LoVo (cell line): ENCODE results near the gene C17orf75.
"Not testable (repeated sequence)": the region's sequence is repeated elsewhere in the genome, so short reads cannot be mapped to it uniquely, and the experiment has no call there.

Source experiments
- DNase-seq: peaks from one replicate; pipeline ENCODE4 v3.0.0-alpha.2; 2016; ENCODE audit warnings: low spot score

C17orf75 gene

DNA sequence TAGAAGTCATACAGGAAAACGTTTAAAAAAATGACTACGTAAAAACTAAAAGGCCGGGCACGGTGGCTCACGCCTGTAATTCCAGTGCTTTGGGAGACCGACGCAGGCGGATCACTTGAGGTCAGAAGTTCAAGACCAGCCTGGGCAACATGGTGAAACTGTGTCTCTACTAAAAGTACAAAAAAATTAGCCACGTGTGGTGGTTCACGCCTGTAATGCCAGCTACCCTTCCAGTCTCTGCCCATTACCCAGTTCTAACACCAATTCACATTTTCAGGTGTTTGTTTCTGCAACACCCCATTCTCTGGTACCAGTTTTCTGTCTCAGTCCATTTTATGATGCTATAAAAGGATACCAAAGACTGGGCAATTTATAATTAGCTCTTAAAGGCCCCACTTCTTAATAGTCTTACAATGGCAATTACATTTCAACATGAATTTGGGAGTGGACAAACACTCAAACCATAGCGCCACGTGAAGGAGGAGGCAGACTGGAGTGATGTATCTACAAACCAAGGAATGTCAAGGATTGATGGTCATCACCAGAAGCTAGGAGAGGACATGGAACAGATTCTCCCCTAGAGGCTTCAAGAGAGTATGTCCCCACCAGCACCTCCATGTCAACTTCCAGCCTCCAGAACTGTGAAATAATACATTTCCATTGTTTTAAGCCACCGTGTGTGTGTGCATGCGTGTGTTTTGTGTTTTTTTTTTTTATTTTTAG is 791 bp upstream of the C17orf75 start:
- DNase-seq = no peak

DNA sequence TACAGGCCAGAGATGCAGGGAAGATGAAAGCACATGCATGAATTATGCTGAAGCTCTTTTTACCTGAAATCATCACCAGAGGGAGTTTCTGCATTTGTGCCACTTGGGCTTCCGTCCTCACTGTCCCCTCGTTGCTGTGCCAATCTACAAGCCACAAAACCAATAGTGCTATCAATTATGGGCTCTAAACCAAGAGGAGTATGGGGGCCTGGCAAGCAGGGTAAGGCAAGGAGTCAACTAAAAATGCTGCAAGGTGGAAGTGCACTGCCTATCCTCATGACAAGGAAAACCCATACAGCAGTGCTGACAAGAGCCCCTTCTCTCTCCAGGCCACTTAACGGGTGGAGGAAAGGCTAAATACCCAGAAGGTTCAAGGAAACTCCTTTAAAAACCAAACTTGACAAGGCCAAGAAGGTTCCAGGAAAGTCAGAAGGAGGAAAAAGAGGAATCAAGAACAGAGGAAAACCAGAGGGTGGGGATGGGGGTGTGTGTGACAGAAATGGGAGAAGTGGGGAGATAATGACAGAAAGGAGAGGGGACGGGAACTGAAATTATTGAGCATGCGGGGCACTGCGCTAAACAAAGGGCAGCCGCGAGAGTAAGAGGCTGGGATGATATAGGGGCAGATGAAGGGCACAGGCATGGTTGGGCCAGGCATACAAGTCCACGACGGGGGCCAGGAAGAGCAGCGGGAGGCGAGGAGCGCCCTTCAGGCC is 674 bp downstream of the C17orf75 start:
- DNase-seq = peak; percentile 42

DNA sequence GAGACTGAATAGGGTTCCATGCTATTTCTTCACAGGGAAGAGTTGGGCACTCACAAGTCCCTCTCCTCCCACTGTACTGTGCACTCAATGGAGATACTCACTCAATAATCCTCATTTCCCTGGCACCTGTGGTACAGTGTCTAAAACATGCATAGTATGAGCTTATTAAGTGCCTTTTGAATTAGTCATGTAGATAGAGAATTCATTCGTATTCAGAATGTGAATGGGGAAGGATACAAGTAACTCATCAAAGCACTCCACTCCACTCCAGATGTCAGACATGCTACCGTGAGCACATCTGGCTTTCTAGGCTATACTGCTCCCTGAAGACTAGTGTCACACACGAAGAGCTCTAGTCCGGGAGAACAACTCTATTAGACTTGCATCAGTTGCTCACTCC is 6.3 kb downstream of the C17orf75 start:
- no peak for DNase-seq

DNA sequence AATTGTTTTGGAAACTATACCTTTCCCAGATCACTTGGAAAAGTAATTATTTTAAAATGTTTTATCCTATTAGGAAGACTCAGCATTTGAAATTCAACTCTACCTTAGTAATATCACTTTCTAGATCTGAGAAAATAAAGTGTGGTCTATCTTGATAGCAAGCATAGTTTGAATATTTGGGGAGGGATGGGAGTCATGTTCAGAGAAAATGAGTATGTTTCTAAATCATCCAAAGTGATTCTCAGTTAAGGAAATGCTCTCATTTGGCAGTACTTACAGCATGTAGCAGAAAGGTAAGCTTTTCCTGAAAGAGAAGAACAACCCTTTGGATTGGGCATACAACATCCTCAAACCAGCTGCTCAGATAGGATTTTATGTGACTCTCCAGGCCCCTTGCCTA is 6.9 kb downstream of the C17orf75 start:
- DNase-seq = no peak

DNA sequence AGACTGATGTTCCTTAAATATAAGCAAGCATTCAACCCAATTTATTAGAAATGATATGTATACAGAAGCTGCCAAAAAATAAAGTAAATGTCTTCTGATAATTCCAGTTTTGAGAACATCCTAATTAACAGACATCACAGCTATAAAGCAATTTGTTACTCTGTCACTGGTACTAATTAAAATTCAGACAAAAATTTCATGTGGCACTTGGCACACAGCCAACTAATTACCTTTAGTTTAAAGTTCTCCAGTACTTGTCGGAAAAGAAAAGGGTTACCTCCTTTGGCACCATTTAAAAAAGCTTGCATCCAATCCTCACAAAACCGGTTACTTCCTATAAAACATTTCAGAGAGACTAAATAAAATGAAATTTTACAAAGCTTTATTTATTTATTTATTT is 8.8 kb downstream of the C17orf75 start:
- DNase-seq = no peak

DNA sequence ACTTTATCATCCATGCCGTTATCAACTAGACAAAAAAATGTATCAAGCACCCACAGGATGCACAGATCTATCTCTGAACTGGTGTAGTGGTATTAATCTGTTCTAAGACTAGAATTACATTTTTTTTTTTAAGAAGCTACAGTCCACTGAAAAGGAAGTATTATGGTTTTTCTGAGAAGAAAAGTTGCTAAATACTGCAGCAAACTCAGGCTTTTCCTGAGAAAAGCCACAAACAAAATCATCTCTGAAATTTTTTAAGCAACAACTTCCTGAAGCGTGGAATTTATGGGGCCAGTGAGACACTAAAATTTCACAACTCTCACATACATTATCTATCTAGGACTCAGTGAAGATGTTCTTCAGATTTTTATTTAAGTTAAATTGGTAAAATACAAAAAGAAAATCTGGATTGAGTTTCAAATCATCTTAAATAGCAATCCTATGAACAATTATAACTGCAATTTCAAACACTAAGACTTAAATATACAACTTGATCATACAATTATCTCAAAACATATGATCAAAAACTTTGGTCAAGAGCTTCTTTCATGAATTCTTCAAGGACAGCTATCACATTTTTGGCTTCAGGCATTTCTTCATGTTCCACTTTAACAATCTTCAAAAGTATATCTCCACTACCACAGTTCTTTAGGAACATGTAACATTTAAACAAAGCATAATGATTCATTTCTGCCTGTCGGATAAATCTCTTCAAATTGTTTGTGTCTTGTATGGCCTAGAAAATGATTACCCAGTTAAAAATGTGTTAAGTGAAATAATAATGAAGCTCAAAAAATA is 10.5 kb downstream of the C17orf75 start:
- DNase-seq = no peak

DNA sequence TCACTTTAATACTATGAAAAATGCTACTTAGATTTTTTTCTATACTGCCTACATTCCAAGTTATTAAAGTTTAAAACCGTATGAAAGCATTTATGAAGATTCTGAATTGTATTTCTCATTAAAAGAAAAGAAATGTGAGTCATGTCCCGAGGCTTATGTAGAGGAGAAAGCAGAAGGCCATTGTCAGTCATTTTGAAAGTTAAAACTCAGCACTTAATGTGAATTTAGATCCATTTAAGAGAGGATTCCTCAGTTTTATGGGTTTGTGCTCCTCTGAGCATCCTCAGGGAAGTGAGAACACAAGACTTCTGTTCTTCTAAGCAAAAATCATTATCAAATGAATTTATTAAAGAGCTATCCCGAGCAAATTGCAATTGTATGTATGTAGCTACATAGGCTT is 11.8 kb downstream of the C17orf75 start:
- DNase-seq = no peak

DNA sequence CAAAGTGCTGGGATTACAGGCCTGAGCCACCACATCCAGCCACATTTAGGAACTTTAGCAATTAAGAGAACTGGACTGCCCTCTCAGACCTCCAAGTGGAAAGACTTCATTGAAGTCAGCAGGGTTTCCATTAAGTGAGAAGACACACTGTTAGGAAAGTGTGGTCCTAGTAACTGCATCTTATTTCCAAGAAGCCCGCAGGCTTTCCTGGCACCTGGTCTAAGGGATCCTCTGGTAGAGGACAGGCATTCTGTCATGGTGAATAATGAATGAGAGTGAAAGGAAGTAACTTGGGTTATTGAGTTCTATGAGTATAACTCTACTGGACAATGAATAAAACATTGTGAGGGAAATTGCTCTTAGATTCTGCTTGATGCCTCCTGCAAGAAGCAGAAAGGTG is 14.1 kb downstream of the C17orf75 start:
- no peak for DNase-seq

DNA sequence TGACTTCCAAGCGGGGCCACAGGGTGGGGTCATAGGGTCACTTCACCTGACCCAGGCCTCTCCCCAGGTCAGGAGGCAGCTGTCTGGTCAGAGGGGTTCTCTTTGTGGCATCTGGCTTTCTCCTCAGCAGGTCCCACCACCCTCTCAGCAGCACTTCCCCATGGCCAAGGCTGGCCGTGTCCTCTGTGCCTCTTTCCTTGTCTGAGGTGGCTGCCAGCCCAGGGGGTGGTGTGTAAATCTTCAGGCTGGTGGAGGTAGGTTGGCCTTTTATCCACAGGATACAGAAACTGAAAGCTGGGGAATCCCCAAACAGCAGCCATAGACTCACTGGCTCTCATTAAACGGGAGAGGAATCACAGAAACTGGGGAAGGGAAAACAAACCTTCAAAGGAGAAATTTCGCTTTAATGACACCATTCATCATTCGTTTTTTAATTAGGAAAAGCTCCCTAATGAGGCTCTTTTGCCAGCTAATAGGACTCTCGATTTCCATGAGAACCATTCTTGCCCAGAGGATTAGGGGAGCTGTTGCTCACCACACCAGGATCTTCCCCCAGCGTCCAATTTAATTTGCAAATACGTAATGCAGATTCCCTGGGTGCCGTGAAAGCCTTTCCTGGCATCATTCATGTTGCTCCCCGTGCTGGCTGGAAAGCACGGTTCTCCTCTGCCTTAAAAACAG is 18.0 kb downstream of the C17orf75 start:
- DNase-seq = no peak

DNA sequence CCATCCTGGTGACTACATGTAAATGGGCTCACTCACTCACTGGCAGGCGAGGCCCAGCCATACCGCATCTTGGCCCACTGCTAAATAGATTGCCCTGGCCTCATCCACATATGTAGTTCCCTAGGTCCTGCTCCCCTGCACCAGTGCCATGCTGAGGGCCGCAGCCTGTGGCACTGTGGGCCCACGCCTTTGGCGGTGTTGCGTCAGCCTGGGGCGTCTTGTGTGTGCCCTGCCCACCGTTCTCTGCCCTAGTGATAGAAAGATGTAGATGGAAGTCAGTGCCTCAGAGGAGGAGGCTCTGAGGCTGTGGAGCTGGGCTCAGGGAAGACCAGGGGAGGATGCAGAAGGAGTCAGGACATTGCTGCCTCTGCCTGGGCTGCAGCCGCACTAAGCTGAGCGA is 18.9 kb downstream of the C17orf75 start:
- no peak for DNase-seq

DNA sequence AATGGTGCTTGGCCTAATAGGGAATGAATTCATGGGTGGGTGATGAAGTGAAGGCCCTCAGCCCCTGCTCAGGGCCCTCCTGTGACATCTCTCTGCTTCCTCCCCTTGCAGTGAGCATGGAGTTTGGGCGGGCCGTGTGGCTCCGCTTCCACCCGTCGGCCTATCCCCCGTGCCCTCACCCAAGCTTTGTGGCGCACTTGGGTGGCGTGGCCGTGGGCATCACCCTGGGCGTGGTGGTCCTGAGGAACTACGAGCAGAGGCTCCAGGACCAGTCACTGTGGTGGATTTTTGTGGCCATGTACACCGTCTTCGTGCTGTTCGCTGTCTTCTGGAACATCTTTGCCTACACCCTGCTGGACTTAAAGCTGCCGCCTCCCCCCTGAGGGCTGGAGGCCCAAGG is 21.1 kb downstream of the C17orf75 start:
- no peak for DNase-seq

DNA sequence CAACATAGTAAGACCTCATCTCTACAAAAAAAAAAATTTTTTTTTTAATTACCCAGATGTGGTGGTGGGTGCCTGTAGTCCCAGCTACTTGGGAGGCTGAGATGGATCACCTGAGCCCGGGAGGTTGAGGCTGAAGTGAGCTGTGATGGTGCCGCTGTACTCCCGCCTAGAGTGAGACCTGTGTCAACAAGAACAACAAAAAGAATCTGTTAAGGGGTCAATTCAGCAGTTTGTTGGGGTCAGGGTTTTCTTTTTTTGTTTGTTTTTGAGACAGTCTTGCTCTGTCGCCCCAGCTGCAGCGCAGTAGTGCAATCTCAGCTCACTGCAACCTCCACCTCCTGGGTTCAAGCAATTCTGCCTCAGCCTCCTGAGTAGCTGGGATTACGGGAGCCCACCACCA is 21.9 kb downstream of the C17orf75 start:
- not testable (repeated sequence) for DNase-seq

DNA sequence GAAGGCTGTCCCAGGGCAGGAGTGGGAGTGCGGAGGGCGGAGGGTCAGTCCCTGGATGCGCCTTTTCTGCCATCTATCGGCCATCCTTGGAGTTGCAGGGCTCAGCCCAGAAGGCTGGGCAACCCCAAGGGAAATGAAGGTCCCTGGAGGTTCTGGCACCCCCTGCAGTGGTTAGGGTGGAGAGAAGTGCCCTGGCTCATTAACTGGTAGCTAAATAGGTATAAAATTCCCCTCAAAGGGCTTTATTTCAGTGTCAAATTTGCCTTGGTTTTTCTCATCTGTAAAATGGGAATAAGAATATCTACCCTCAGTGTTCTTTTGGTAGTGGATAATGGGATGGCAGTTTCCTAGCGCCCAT is 22.4 kb downstream of the C17orf75 start:
- DNase-seq = peak; percentile 67

DNA sequence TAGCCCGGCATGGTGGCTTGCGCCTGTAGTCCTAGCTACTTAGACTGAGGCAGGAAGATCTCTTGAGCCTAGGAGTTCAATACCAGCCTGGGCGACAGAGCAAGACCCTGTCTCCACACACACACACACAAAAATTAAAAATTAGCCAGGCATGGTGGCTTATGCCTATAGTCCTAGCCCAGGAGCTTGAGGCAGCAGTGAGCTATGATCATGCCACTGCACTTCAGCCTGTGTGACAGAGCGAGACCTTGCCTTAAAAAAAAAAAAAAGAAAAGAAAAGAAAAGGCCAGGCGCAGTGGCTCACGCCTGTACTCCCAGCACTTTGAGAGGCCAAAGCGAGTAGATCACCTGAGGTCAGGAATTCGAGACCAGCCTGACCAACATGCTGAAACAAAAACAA is 23.9 kb downstream of the C17orf75 start:
- DNase-seq = no peak

DNA sequence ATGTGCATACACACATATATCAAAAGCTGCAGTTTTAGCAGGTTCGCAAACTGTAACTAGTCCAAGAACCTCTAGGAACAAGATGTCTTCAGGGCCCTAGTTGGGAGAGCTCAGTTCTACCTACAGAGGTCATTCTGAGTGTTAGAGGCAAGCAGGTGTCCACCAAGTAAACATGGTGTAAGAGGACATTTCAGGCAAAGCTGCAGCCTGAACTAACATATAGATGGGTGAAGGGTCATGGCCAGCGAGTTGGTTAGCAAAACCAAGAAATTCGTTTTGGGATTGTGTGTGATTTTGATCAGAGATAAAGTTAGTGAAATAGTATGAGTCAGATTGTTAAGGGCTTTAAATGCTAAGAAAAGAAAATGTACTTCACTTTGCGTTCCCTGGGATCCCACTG is 24.6 kb downstream of the C17orf75 start:
- DNase-seq = no peak

DNA sequence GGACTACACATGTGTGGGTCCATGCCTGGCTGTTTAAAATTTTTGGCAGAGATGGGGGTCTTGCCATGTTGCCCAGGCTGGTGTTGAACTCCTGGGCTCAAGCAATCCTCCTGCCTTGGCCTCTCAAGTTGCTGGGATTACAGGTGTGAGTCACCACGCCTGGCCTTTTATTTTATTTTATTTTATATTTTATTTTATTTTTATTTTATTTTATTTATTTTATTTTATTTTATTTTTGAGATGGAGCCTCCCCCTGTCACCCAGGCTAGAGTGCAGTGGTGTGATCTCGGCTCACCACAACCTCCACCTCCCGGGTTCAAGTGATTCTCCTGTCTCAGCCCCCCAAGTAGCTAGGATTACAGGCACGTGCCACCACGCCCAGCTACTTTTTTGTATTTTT is 25.3 kb downstream of the C17orf75 start:
- DNase-seq = not testable (repeated sequence)

DNA sequence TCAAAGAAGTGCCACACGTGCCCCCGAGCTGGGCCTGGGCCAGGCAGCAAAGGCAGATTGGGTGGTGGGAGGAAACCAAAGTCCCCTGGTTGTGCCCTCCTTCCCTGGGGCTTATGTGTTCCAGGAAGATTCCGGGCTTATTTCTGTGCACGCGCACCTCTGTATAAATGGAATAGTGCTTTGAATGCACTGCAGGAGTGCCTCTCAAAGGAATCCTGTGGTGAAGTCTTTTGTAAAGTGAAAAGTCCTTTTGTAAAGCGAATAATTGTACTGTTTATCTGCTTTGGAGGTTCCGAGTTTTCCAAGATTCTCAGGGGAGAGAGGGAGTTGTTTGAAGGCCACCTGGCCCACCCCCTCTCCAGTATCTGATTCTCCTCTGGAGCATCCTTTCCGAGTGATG is 26.8 kb downstream of the C17orf75 start:
- DNase-seq = no peak

DNA sequence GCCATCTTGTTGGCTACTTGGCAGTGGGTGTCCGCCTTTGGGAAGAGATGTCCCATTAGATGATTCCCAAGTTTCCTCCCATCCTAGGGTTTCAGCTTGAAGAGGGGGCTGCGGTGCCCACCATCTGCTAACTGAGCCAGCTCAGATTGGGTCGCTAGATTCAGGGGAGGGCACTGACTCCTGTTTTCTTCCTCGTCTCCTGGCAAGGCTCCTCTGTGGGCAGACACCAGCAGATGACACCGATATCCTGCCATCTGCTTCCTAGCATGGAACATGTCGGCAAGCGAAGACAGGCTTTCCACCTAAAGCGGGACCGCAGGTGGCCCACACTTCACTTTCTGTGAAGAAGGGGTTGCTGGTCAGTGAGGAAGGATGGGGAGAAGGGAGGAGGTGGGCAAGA is 27.3 kb downstream of the C17orf75 start:
- no peak for DNase-seq

DNA sequence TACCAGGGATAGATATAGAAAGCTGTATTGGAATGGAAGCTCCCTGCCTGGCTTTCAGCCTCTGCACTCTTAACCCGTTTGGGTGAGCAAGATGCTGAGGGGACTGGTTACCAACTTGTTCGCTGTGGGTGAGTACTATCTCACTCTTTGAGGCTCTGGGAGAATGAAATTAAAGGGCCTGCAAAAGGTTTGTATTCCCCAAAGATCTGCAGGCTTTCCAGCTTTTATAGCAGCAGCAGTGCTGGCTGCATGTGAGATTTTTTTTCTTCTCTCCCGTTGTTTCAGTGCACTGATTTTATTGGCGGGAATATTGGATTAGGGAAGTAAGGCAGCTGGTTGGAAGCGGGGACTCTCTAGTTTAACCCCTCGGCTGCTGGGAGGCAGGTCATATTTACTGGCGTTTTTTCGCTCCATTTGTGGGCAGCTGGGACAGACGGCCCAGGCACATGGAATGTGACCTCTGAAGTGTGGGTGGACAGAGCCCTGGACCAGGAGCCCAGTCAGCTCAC is 30.9 kb downstream of the C17orf75 start:
- DNase-seq = no peak

DNA sequence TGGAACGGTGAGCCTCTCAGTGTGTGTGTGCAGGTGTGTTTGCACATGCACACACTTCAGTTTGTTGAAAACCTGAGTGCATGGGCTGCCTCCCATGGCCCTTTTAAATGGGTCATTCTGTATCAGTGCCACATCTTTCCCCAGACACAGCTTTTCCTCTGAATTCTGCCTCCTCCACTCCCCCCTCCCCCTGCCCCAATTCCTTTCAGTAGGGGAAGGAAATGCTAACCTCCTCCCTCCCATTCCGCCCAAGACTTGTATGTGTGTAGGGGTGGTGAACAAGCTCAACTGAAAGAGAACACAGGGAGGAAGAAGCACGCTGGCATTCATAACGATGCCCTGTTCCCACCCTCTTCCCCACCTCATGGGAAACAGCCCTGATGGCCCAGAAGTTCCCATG is 34.3 kb downstream of the C17orf75 start:
- no peak for DNase-seq

DNA sequence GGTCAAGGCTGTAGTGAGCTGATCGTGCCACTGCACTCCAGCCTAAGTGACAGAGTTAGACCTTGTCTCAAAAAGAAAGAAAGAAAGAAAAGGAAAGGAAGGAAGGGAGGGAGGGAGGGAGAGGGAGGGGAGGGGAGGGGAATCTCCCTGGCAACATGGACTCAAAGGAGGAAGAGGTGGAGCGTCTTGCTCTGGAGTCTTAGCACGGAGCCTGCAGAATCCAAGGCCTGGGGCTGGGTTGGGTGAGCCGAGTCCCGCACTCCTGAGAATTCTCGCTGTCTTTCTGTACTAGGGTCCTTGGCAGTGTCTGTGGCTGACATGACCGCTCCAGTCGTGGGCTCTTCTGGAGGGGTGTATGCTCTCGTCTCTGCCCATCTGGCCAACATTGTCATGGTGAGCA is 36.9 kb downstream of the C17orf75 start:
- DNase-seq = no peak

DNA sequence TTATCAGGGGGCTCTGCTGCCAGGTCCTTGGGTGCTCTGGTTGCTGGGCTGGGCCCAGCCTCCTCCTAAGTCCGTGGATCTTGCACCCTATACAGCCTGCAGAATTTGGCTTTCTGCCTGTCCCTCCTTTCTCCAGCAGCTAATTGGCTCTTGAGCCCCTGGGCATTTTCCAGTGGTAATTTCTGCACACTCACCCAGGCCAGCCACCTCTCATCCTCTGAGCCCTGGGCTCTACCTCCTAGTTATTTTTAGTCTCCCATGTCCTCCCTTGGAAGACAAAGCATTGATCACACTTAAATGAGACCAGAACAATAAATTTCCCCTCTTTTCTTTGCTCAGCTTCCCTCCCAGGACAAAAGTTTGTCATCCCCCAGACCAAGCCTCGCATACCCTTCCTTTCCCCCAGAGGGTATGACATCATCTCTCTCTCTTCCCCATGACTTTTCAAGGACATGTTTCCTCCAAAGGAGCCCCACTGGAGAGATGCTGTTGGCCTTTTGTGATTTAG is 38.1 kb downstream of the C17orf75 start:
- DNase-seq = no peak
